Activated T-cell treated with anti-CD3 and anti-CD28 coated beads, Interleukin-2, amount 50 U/mL, for 1 hour (primary cell): Measurements from ENCODE around the gene UGT1A4.
"Not testable (repeated sequence)": the region's sequence is repeated elsewhere in the genome, so short reads cannot be mapped to it uniquely, and the experiment has no call there.

Experiments used
- DNase-seq: peaks from one replicate; pipeline ENCODE4 v3.0.0-alpha.2; 2020

The UGT1A4 gene

DNA sequence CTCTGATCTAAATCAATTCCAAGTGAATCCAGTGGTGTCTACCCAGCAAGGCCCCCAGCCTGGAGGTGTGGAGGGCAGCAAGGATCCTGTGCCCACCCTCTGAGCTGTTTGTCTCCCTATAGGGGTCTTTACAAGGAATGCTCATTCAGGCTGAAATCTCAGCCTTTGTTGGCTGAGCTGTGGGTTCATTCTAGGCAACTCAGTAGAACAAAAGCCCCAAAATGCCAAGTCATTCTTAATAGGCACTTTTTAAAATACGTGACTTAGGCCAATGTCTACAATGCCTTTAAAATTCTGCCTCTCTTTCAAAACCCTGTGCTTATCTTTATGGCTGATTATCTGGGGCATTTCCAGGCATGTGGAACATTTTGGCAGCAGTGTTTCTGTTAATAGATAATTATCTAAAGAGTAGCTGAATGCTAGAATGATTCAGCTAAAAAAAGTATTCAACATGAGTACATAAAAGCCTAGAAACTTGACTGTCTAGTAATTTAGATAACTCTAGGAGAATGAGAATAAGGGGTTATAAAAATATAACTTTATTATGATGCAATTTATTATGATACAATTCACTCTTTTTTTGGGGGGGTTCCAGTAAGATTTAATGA, 18.4 kb upstream of the UGT1A4 start:
- no peak for DNase-seq

GRCh38 chr2:233700842-233701241, 17.7 kb upstream of the UGT1A4 start:
- not testable (repeated sequence) for DNase-seq

DNA sequence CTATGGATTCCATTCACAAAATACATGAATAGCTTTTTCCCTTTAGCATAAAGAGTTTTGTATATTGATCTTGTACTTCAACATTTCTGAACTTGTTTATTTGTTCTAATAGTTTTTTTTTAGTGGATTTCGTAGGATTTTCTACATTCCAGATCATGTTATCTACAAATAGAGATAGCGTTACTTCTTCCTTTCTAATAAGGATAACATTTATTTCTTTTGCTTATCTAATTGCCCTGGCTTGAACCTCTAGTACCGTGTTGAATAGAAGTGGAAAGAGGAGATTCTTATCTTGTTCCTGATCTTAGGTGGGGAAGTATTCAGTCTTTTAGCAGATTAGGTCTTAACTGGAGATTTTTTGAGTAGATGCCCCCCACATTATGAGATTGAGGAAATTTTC, 16.3 kb upstream of the UGT1A4 start:
- DNase-seq = no peak

- no peak for DNase-seq
These were observed 12.5 kb upstream of the UGT1A4 start for GRCh38 chr2:233705911-233706506.

GRCh38 chr2:233706720-233707119, 11.8 kb upstream of the UGT1A4 start:
- DNase-seq = no peak

DNA sequence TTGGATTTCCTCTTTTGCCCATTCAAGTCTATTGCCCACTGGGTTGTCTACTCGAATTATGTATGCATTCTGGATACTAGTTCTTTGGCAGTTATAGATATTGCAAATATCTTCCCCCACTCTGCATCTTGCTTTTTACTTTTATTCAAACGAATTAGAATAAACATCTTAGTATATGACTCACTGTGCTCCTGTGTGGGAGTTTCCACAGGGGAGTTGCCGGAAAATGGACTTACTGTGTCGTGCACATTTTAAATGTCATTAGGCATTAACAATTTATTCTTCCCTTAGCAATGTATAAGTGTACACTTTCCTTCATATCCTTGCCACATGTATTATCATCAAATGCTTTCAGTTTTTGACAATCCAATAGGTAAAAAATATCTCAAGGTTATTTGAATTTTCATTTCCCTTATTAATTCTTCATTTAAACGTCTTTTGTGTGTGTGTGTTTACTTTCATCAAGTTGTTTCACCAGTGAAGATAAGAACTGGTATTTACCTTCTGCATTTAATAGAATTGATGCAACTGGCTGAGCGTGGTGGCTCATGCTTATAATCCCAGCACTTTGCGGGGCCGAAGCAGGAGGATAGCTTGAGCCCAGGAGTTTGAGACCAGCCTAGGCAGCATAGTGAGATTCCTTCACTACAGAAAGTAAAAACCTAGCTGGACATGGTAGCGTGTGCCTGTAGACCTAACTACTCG, 10.4 kb upstream of the UGT1A4 start:
- DNase-seq = no peak

- DNase-seq = no peak
These were observed 9.6 kb upstream of the UGT1A4 start for GRCh38 chr2:233708942-233709341.

DNA sequence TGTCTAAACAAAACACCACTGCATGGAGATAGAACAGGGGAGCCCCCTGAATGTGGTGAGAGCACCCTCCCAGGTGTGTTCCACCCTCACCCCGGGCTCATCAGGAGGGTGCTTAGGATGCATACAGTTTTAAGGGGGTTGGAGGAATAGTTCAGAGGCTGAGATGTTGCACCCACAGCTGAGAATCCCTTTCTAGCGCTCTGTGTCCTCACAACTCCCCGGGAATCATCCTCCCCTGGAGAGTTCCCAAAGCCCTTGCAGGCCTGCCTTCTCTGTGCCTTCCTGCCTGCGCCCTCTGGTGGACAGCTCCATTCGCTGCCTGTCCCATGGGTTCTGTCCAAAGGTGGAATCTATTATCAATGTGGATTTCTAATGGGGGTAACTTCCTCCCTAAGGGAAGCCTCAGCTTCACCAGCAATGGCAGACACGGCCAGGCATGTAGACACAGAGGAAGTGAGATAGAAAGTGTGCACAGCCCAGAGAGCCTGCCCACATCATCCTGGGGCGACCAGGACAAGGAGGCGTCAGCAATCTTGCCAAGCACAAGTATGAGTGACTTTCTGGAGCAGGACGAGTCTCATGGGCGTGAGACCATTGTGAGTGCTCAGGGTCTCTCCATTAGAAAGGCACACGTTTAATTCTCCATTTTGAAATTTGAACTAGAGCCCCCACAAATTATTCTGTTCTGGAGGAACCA, 7.1 kb upstream of the UGT1A4 start:
- DNase-seq = peak; percentile 64

DNA sequence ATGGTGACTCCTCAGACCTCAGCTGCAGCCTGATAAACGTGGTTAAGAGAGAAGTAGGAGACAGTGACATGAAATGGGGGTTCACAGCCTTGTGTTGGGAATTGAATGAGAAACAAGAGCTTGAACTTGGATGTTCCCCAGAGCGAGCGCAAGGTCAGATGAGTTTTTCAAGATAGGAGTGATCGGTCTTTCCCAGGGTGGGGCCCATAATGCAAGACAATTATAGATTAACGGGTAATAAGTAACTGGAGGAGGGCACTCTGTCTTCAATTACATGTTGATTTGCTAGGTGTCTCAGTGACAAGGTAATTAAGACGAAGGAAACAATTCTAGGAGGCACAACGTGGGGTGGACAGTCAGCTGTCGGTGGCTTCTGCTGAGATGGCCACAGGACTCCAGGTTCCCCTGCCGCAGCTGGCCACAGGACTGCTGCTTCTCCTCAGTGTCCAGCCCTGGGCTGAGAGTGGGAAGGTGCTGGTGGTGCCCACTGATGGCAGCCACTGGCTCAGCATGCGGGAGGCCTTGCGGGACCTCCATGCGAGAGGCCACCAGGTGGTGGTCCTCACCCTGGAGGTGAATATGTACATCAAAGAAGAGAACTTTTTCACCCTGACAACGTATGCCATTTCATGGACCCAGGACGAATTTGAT, 5.8 kb upstream of the UGT1A4 start, which contains the start of gene UGT1A5:
UGT1A5 (plus strand) TSS at position 297 of the 651 bp plus-strand sequence; CDS start at position 382, 85 bp downstream.
- no peak for DNase-seq

DNA sequence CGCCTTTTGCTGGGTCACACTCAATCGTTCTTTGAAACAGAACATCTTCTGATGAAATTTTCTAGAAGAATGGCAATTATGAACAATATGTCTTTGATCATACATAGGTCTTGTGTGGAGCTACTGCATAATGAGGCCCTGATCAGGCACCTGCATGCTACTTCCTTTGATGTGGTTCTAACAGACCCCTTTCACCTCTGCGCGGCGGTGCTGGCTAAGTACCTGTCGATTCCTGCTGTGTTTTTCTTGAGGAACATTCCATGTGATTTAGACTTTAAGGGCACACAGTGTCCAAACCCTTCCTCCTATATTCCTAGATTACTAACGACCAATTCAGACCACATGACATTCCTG, 5.3 kb upstream of the UGT1A4 start:
- DNase-seq = no peak

- DNase-seq = no peak
These were observed 4.4 kb upstream of the UGT1A4 start for GRCh38 chr2:233714121-233714520.

- no peak for DNase-seq
These were observed 10.3 kb downstream of the UGT1A4 start, which contains the start of gene UGT1A3 for GRCh38 chr2:233728723-233729301. UGT1A3 (plus strand) TSS chr2:233729042; CDS start chr2:233729127, 85 bp downstream.

- DNase-seq = not testable (repeated sequence)
These were observed 18.5 kb downstream of the UGT1A4 start for GRCh38 chr2:233736868-233737653.

DNA sequence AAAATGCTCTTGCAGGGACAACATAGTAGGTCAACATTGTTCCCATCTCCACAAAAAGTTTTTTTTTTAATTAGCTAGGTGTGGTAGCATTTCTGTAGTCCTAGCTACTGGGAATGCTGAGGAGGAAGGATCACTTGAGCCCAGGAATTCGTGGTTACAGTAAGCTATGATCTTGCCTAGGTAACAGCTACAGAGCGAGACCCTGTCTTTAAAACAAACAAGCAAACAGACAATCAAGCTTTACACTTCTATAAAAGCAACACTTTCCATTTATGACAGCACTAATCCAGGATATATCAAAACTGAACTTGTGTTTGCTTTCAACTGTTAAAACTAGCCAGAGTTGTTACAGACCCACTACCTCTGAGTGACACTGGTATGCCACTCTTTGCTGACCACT, 22.3 kb downstream of the UGT1A4 start:
- no peak for DNase-seq

GRCh38 chr2:233743464-233744259, 25.1 kb downstream of the UGT1A4 start:
- no peak for DNase-seq

DNA sequence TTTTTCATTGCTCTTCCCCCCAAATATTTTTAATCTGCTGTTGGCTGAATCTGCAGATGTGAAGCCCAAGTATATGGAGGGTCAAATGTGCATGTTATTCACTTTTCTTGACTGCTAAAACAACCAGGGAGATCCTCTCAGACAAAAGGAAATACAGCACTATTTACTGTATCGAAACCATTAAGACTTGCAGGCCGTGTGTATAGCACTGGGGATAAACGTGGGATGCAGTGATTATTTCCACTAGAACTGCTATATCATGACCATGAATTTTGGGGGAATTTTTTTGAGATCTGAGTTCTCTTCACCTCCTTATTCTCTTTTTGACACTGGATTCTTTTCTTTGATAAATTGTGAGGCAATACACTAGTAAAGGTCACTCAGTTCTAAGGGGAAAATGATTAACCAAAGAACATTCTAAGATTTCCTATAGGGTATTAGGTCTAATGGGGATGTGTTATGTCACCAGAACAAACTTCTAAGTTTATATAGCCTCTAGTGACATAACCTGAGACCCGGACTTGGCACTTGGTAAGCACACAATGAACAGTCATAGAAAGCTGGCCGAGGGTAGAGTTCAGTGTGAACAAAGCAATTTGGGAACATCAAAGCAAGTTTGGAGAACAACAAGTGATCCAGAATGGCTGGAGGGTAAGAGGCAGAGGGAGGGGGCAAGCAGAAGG, 26.7 kb downstream of the UGT1A4 start:
- DNase-seq = no peak

- DNase-seq = not testable (repeated sequence)
These were observed 27.3 kb downstream of the UGT1A4 start for GRCh38 chr2:233745838-233746237.

GRCh38 chr2:233746475-233747282, 28.1 kb downstream of the UGT1A4 start:
- no peak for DNase-seq

- no peak for DNase-seq
These were observed 28.7 kb downstream of the UGT1A4 start for GRCh38 chr2:233747283-233747544.

- DNase-seq = not testable (repeated sequence)
These were observed 32.2 kb downstream of the UGT1A4 start for GRCh38 chr2:233750689-233751088.
